Measurements from ENCODE around the gene GSG1L.

The GSG1L gene

DNA sequence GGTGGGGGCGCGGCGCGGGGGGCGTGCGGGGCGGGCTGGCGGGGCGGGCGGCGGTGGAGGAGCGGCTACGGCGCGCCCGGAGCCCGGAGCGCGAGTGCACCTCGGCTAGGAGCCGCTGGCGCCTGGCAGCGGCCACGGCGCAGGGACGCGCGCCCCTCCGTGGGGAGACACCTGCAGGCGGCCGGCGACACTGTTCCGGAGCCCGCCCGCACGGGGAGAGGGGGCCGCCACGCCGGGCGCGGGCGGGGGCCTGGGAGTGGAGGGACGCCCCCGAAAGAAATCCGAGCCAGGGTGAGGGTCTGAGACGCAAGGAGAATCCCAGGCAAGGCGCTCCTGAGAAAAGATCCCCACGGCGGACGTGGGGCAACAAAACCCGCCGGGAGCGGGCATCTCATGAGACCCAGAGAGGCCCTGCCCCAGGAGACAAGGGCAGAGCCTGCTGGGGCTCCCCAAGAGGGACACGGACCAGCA lies at the start of gene GSG1L:
TSS of gene GSG1L (minus strand) at position 124 of the 471 bp plus-strand sequence. CDS start 290 bp downstream, outside the sequence.
- FAIRE-seq (no peak), DNase-seq (ENCODE audit: insufficient read length, low spot score) (no peak)

DNA sequence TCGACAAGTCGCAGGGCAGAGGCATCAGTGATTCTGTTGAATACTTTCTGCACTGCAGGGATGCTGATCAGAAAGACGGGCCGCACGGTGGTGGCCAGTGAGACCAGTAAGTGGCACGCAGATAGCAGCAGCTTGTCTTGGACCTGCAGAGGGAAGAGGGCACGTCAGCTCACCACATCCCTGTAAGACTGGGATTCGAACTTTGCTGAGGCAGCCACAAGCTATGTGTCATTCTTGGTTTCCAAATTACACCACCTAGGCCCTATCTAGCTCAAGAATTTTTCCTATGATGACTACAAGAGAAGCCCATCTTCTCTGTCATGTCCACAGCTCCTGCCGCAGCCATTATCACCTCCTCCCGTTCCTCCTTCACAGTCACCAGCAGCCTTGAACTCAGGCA lies 49.4 kb upstream of the GSG1L start:
- DNase-seq (ENCODE audit: insufficient read length, low spot score) (no peak), FAIRE-seq (no peak)

DNA sequence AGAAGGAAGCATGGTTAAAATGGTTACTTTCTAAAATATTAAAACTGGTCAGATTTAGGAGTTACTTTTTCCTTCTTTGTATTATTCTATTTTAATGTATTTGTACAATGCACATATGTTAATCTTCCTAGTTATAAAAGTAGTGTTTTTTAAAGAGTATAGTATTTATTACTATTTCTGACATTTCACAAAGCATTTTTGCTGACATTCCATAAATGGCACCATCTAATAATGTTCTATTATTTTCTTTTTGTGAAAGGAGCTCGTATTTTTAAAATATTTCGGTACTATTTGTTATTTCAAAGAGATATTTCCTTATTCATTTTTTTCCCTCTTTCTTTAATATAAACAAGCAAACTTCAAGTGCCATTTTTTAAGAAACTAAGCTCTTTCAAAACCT lies 47.5 kb upstream of the GSG1L start:
- DNase-seq (ENCODE audit: insufficient read length, low spot score): no peak
- no peak for FAIRE-seq

DNA sequence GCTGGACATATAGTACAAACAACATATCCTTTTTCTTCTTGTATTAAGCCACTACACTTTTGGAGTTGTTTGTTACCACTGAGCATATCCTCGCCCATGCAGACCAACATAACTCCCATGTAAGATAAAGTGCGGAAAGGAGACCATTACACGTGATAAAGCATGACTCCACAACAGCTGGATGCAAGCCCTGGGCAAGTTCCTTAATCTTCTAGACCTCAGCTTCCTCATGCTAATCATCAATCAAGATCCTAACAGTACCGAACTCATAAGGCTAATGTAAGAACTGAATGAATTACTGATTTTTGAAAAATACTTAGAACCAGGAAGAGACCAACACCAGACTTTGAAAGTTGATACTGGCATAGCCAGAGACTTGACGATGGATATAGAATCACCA lies 47.0 kb upstream of the GSG1L start:
- FAIRE-seq (no peak), DNase-seq (ENCODE audit: insufficient read length, low spot score) (no peak)

DNA sequence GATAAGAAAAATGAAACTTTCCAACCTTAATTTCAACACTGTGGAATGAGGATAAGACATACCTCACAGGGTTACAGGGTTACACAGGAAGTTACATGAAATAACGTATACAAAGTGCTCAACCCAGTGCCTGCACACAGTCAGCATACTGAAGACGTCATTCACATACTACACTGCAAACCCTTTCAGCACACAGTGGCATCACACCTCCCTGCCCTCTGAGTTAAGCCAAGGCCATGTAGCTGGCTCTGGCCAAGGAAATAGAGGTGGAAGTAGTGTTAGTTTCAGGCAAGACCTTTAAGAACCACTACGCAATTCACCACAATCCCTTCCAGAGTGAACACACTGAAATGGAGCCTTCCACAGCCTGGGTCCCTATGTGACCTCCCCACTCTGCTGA lies 46.6 kb upstream of the GSG1L start:
- FAIRE-seq (no peak), DNase-seq (ENCODE audit: insufficient read length, low spot score) (no peak)

DNA sequence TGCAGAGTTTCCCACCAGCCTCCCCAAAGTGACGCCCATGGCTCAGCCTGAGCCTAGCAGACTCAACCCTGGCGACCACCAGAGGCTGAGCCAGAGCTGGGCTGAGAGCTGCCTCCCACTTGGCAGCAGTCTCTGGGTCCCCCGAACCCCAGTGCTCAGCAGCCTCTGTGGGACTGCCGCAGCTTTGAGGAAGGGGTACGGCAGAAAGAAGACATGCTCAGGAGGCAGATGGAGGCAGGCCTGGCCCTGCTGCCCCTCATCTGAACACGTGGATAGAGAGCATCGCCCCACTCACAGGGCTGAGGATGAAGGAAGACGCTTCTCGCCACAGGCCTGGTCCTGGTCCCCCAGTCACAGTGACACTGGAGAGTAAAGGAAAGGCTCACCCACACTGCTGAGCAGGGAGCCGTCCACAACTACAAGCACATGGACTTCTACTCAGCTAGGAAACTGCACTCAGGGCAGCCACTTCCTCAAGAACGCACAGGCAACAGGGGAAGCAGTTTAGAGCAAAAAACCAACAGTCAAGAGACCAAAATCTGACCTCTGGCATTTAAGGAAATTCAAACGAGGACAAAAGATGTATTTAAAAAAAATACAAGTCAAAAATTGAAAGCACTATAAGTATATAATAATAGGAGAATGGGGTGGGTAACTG lies 45.2 kb upstream of the GSG1L start:
- no peak for FAIRE-seq
- no peak for DNase-seq (ENCODE audit: insufficient read length, low spot score)

DNA sequence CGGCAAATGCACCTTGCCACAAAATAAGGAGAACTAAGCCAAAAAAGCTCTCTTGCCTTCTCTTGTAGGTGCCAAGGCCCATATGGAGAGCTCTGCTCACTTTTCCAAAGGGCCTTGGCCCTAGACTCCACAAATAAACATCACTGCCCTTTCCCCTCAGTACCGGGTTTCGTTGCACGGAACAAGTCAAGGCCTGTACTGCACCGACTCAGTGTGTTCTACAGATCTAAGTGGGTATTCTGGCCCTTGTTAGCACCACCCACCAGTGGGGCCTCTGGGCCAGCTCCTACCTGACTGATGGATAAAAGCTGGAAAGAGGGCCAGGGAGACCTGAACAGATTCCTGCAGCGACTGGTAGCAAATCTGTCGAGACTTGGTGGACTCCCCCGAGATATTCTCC lies 43.7 kb upstream of the GSG1L start:
- no peak for FAIRE-seq
- no peak for DNase-seq (ENCODE audit: insufficient read length, low spot score)

DNA sequence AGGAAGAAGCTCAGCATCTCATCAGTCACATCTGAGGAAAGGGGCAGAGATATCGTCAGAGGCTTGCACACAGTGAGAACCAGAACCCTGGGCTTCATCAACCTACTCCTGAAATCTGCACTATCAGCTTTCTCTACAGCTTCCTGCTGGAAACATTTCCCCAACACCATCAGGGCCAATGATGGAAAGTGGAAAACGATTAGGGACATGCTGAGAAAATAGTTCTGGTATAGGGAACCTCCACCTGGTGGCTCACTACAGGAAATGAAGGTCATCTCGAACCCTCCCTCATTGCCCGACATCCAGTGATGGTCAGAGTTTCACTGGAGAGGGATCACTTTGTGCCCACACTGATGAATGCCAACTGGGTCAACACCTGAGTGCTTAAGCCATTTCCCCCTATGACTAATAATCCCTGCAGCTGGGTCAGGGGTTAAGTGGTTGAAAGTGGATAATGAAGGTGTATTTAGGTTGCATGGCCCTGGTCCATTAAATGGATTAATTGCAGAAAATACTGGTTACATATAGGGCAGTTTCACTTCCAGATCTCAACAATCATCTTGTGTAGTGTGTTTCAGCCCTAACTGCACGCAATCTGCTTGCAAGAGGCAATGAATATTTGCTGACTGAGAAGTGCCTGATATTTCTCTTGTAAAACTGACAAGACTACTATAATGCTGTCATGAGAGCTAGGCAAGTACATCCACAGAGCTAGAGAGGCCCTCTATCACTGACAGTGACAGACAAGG lies 43.1 kb upstream of the GSG1L start:
- FAIRE-seq (no peak), DNase-seq (ENCODE audit: insufficient read length, low spot score) (no peak)

DNA sequence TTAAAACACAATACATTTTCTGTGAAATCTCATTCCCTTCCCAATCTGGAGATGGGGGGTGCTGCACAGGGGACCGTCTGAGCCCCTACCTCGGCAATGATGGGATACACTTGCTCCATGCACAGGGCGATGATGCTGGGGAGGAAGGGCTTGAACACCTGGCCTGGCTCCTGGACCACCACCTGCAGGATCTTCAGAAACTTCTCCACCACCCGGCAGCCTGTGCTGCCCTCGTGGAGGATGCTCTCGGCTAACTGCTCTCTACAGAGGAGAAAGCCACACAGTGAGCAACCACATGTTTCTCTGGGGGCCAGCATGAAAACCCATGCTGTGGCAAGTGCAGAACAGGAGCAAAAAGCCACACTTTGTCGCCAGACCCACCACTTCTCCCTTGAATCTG lies 42.4 kb upstream of the GSG1L start:
- DNase-seq (ENCODE audit: insufficient read length, low spot score): no peak
- FAIRE-seq: no peak

DNA sequence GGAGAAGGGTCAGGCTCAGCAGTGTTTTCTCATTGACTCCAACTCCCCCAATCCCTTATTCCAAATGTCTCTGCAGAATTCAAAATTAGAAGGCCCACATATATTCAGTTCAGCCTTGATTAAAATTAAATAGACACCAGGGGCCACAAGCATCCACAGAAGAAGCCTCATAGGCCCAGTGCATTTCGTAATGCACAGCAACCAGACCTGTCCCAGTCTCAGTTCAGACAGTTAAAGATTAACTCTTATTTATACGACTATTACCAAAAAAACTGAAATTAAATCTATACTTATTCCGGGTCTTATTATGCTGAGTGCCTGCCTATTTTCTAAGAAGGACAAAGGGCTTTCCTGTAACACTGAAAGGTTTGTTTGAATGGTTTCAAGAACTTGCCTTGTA lies 41.8 kb upstream of the GSG1L start:
- DNase-seq (ENCODE audit: insufficient read length, low spot score) (no peak), FAIRE-seq (no peak)

DNA sequence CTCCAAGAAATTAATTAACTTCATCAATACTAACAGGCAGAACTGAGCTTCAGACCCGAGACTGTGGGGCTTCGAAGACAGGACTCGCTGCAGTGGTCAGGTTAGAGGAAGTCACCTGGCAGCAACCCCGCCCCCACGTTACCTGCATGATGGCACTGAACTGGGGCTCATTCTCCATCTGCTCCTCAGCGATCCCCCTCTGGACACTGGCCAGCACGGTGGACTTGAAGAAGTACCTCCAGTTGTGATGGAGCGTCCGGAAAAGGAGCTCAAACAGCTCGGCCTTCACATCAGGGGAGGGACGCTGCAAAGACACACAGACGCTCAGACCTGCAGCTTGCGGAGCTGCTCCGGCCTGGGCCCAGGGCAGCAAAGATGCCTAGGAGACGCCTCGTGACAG lies 40.9 kb upstream of the GSG1L start:
- FAIRE-seq (no peak), DNase-seq (ENCODE audit: insufficient read length, low spot score) (no peak)

DNA sequence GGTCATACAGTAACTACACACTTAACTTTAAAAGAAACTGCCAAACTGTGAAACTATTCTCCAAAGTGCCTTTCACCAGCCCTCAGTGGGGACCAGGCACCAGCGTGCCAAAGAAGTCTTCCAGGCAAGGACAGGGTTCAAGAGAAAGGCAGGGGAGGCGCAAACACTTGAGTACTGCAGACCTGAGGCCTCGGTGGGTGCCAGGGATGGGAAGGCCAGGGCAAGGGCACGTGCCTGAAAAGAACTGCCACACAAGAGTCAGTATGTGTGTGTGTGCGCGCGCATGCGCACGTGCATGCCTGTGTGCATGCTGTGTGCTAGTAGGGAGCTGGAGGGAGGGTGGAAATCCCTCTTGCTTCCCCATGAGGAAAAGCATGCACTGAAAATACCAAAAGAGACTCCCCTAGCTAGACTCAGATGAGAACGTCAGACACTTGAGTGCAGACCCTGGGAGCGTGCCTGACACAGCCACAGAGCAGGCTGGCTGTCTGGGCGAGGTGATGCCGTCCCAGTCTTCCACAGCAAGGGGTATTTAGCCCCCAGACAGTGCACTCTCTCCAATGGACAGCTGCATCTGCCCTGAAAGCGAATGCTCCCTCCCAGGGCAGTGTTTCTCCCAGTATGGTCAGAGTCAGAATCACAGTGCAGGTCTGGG lies 40.1 kb upstream of the GSG1L start:
- DNase-seq (ENCODE audit: insufficient read length, low spot score) (no peak), FAIRE-seq (no peak)

DNA sequence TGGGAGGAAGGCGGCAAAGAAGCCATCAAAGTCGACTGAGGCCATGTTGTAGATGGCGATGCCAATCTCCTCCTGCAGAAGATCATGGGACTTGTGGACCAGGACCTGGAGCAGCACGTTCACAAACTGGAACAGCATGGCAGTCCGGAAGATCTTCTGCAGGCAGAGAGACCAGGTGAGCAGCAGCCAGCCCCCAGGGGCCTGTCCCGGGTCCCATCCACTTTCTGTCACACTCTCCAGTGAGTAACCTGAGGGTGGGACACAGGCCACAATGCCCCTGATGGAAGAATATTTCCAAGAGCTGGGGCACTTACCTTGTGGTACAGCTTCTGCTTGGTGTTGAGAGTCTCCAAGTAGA lies 38.0 kb upstream of the GSG1L start:
- DNase-seq (ENCODE audit: insufficient read length, low spot score) (no peak), FAIRE-seq (no peak)

DNA sequence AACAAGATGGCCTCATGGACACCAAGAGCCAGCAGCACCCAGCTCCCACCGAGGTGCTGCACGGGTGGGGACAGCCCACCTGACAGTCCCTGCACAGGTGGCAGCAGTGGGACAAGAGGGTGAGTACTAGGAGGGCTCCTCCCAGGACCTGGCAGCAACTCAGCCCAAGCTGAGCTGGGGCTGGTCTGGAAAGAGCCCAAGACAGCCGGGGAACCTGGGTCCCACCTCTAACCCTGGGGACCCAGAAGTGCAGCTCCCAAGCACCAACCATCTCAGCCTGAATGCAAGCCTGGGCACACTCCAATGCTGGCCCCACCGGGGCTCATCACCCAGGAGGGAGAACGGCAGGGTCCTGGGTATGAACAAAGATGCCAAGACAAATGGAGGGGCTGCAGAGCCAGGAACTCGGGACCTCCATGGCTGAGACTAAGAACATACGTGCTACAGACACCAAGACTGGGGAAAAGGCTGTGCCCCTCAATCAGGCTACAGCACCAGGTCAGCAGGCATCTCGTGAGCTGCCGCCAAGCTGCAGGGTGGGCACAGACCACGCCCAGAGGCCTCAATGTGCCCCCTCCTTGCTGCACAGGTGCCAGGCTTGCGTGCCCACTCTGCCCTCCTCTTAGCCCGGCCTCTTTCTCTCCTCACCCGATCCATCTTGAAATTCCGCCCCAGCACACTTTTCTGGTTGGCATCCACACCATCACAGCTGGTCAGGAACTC lies 37.5 kb upstream of the GSG1L start:
- no peak for FAIRE-seq
- no peak for DNase-seq (ENCODE audit: insufficient read length, low spot score)

DNA sequence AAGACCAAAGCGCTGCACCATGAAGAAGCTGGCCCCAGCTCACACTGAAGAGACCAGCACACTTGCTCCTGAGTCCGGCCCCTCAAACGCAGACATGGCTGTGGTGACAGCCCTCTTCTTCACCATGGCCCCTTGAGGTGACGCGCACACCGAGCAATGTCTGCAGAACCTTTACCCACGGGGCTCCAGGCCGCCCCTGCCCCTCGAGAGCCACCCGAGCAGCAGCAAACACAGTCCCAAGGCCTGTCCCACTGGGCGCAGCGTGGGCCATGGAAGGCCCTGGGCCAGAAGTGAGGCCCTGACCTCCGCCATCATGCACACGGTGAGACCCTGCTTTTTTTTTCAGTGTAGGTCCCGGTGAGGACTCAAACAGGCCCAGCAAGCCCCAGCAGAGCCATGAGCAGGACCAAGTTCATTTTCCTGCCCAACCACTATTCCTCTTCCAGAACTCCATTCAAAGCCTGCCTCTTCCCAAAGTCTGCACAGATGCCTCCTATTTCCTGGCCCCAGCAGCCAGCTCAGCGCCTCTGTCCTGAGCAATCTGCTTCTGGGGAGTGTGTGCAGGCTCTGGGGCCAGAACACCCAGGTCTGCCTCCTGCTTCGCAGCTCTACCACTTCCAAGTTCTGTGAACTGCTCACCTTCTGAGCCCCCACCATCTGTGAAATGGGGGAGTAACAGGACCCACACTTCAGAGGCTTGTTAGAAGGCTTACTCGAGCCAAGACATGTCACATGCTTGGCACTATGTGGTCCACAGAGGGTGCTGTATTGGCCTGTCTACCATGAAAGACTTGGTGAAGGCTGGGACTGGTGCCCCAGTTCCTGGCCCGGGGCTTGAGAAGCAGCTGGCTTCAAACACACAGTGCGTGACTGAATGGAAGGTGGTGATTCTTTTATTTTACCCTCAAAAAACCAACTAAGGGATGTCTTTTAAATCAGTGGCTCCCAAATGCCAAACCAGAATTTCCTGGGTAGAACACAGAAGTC lies 35.7 kb upstream of the GSG1L start:
- FAIRE-seq: no peak
- DNase-seq (ENCODE audit: insufficient read length, low spot score): no peak

DNA sequence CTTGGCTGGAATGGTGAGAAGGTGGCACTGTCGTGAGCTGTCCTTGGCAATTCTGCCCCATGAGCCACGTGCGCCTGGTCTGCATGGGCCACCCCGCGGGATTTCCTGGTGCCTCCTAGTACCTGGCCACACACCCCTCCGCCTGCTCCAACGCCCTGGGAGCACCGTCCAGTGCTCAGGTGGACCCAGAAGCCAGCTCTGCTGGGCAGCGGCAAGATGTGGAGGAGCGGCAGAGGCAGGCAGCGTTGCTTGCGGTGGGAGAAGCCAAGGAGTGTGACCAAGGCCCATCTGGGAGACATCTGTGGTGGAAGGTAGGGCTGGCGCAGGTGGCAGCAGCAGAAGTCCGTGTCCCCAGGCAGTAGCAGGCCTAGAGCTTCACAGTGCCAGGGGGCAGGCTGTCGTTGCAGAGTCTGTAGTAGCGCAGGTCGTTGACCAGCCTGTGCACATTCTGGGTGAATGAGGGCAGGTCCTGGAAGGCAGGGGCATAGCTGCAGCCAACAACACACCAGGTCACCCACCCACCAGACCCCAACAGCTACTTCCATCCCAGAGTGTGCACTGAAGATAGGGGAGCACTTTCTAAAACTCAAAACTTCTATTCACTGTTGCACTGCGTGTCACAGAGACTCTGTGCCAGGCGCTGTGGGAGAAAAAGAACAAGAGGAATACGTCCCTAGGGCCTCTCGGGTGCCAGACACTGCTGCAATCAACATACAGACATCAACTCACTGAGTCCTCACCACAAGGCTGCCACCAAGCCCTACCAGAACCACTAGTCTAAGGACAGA lies 34.9 kb upstream of the GSG1L start:
- DNase-seq (ENCODE audit: insufficient read length, low spot score) (no peak), FAIRE-seq (no peak)

DNA sequence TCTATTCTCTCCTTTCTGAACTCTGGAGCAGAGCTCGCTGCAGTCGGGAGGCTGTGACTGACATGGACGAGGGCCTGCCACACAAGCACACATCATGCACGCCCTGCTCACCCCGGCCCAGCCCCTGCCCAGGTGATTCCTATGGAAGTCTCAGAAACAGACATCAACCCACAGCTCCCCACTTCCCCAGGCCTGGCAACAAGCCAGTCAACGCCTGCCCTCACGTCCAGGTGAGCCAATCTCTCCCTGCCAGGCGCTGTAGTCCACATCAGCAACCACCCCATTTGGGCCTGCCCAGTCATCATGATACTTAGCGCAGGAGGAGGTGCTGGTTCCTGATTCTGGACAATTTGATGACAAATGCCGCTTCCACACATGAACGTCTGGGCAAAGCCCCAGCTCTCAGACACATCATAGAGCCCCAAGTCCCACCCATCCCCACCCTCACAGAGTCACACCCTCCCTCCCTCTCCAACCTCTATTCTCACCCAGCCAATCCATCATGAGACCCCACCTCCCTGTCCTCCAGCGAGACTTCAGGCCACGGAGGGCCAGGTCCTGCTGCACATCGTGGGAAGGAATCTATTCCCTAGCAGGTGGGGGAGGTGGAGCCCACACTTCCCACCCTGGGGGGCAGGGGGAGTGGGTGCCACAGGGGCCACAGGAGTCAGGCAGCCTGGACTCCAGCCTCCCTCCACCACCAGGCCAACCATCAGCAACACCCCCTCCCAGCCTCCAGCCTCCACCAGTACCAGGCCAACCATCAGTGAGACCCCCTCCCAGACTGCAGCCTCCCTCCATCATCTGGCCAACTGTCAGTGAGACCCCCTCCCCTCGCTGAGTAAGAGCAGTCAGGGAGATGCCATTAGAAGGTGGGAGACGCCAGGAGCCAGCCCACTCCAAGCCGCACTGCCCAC lies 33.7 kb upstream of the GSG1L start:
- no peak for FAIRE-seq
- no peak for DNase-seq (ENCODE audit: insufficient read length, low spot score)

DNA sequence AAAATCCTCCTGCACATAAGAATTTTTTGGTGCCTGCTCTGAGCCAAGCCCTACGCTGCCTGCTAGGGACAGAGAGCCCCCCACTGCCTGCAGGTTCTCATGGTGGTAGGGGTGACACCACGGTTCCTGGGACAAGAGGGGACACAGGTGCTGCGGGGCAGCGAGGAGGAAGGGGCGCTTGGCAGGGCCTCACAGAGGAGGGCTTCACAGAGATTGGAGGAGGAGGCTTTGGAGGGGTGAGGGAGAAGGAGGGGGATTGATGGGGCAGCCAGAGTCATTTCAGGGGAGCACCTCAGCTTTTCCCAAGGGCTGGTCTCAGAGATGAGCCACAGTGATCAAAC lies 29.8 kb upstream of the GSG1L start:
- DNase-seq (ENCODE audit: insufficient read length, low spot score): no peak
- no peak for FAIRE-seq

All from GM19239 (cell line).